DMS114 treated with DMSO at 0.1 percent for 48 hours (cell line): ENCODE data around the gene ZNF398.
"Not testable (repeated sequence)": the region's sequence is repeated elsewhere in the genome, so short reads cannot be mapped to it uniquely, and the experiment has no call there.

Experiments used
- DNase-seq: peaks from one replicate; lab custom pipeline; 2025; ENCODE audit not compliant: unreplicated experiment; lab: John Stamatoyannopoulos, UW

ZNF398 gene

GRCh38 chr7:149223761-149224160 lies 76.5 kb downstream of the ZNF398 start:
- no peak for DNase-seq

GRCh38 chr7:149224352-149224751 lies 77.1 kb downstream of the ZNF398 start:
- no peak for DNase-seq

- DNase-seq: no peak
Measured at GRCh38 chr7:149225106-149225505, 77.9 kb downstream of the ZNF398 start.

- no peak for DNase-seq
Measured at GRCh38 chr7:149225656-149226055, 78.4 kb downstream of the ZNF398 start.

- not testable (repeated sequence) for DNase-seq
Measured at GRCh38 chr7:149226366-149226765, 79.1 kb downstream of the ZNF398 start.

- DNase-seq: no peak
Measured at GRCh38 chr7:149226840-149227494, 79.7 kb downstream of the ZNF398 start.

- DNase-seq: no peak
Measured at GRCh38 chr7:149228831-149229471, 81.7 kb downstream of the ZNF398 start.

GRCh38 chr7:149229526-149229925 lies 82.3 kb downstream of the ZNF398 start:
- DNase-seq: no peak

- no peak for DNase-seq
Measured at GRCh38 chr7:149232362-149232761, 85.1 kb downstream of the ZNF398 start.
